ENCODE measurements around the gene SEMA5B.

Gene SEMA5B

DNA sequence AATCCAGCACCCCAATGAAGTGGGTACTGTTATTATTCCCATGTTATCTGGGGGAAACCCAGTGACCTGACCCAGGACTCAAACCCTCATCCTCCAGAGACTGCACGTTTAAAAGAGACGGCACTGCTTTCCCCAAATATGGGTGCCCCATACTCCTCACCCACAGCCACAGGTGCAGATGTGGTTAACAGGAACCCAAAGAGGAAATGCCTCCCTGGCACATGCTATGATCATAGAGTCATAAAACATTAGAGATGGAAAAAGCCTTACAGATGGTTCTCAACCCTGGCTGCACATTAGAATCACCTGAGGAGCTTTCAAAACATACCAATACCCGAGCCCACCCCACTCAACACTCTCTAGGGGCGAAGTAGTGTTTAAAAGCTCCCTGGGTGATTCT is 111.5 kb downstream of the SEMA5B start:
- Histone ChIP-seq H3K27ac (replicated peaks) (no peak overlapping the region), H3K4me3 (replicated peaks; ENCODE audit: insufficient read depth, low read length) (no peak overlapping the region), H3K27me3 (ENCODE audit: insufficient read depth, poor library complexity, severe bottlenecking) (no peaks in the 10 kb centered on the region)
- TF ChIP-seq SPI1 (IDR thresholded peaks at IDR 0.05; ENCODE audit: borderline replicate concordance, low read depth) = 0 out of 2 replicates have a peak, but pooled peaks have one; percentile 8
- TF ChIP-seq GABPA (IDR thresholded peaks at IDR 0.05; ENCODE audit: low read depth) = no peak
- TF ChIP-seq, protein P1, sequence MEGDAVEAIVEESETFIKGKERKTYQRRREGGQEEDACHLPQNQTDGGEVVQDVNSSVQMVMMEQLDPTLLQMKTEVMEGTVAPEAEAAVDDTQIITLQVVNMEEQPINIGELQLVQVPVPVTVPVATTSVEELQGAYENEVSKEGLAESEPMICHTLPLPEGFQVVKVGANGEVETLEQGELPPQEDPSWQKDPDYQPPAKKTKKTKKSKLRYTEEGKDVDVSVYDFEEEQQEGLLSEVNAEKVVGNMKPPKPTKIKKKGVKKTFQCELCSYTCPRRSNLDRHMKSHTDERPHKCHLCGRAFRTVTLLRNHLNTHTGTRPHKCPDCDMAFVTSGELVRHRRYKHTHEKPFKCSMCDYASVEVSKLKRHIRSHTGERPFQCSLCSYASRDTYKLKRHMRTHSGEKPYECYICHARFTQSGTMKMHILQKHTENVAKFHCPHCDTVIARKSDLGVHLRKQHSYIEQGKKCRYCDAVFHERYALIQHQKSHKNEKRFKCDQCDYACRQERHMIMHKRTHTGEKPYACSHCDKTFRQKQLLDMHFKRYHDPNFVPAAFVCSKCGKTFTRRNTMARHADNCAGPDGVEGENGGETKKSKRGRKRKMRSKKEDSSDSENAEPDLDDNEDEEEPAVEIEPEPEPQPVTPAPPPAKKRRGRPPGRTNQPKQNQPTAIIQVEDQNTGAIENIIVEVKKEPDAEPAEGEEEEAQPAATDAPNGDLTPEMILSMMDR (IDR thresholded peaks at IDR 0.05; ENCODE audit: insufficient read depth, low read length) = no peak
- TF ChIP-seq, protein P2, sequence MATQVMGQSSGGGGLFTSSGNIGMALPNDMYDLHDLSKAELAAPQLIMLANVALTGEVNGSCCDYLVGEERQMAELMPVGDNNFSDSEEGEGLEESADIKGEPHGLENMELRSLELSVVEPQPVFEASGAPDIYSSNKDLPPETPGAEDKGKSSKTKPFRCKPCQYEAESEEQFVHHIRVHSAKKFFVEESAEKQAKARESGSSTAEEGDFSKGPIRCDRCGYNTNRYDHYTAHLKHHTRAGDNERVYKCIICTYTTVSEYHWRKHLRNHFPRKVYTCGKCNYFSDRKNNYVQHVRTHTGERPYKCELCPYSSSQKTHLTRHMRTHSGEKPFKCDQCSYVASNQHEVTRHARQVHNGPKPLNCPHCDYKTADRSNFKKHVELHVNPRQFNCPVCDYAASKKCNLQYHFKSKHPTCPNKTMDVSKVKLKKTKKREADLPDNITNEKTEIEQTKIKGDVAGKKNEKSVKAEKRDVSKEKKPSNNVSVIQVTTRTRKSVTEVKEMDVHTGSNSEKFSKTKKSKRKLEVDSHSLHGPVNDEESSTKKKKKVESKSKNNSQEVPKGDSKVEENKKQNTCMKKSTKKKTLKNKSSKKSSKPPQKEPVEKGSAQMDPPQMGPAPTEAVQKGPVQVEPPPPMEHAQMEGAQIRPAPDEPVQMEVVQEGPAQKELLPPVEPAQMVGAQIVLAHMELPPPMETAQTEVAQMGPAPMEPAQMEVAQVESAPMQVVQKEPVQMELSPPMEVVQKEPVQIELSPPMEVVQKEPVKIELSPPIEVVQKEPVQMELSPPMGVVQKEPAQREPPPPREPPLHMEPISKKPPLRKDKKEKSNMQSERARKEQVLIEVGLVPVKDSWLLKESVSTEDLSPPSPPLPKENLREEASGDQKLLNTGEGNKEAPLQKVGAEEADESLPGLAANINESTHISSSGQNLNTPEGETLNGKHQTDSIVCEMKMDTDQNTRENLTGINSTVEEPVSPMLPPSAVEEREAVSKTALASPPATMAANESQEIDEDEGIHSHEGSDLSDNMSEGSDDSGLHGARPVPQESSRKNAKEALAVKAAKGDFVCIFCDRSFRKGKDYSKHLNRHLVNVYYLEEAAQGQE (IDR thresholded peaks at IDR 0.05; ENCODE audit: insufficient replicate concordance, low read depth) = no peak
- TF ChIP-seq POLR2AphosphoS5 (IDR thresholded peaks at IDR 0.05; ENCODE audit: low read depth) = no peak
- DNase-seq (ENCODE audit: low read depth in 1 of 2, low spot score in 1 of 2) = no peak

DNA sequence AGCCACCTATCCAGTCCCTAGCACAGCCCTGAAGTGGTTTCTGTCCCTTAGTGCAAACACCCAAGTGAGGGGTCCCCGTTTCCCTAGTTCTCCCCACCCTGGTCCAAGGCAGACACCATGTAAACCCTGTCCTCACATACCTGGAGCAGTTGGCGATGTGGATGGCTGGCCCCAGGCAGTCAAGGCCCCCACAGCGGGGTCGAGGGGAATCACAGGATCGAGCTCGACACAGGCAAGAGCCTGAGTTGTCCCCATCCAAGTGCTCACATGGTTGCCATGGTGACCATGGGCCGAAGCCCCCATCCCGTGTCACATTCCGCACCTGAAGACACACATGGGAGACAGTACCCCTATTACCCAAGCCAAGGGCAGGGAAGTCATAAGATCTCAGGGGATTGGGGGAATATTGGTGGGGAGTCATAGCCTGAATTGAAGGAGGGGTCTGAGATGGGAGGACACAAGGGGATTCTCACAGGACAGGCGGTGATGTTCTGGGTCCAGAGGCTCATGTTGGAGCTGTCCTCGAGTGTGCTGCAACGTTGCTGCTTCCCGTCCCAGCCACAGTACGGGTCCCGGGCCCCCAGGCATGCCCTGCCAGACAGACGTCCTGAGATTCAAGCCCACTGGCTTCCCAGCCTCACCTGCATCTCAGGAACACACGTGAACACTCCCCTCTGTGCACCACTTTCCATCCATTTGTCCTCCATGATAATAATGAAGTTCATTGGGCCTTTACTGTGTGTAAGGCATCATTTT is 112.1 kb downstream of the SEMA5B start:
- Histone ChIP-seq H3K27ac (replicated peaks) (no peak overlapping the region), H3K27me3 (ENCODE audit: insufficient read depth, poor library complexity, severe bottlenecking) (no peaks in the 10 kb centered on the region), H3K4me3 (replicated peaks; ENCODE audit: insufficient read depth, low read length) (no peak overlapping the region)
- DNase-seq (ENCODE audit: low read depth in 1 of 2, low spot score in 1 of 2) = no peak
- TF ChIP-seq GABPA (IDR thresholded peaks at IDR 0.05; ENCODE audit: low read depth) (no peak), POLR2AphosphoS5 (IDR thresholded peaks at IDR 0.05; ENCODE audit: low read depth) (no peak), SPI1 (IDR thresholded peaks at IDR 0.05; ENCODE audit: borderline replicate concordance, low read depth) (no peak)
- TF ChIP-seq, protein P2 (IDR thresholded peaks at IDR 0.05; ENCODE audit: insufficient replicate concordance, low read depth) = no peak
- TF ChIP-seq, protein P1 (IDR thresholded peaks at IDR 0.05; ENCODE audit: insufficient read depth, low read length) = no peak

DNA sequence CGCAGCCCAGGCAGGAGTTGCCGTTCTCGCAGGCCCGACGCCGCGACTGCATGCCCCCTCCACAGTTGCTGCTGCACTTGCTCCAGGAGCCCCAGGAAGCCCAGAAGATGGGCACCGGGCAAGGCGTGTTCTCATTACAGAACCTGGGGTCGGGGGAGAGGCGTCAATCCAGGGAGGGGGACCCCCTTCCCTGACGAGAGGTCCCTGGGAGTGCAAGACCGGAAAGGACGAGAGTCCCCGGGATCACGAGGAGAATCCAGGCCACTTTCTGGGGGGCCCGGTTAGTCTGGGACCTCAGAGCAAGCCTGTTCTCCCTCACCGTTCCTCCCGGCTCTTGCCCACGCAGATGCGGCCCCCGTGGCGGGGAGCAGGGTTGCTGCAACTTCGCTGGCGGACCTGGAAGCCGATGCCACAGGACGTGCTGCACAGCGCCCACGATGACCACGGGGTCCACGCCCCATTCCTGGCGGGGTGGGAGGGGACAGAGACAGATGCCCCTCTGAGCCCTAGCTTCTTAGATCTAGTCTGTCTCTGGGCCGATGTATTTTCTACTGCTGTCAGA is 113.9 kb downstream of the SEMA5B start:
- no peak overlapping the region for H3K4me3 ChIP-seq (replicated peaks; ENCODE audit: insufficient read depth, low read length)
- no peaks in the 10 kb centered on the region for H3K27me3 ChIP-seq (ENCODE audit: insufficient read depth, poor library complexity, severe bottlenecking)
- no peak overlapping the region for H3K27ac ChIP-seq (replicated peaks)
- TF ChIP-seq SPI1 (IDR thresholded peaks at IDR 0.05; ENCODE audit: borderline replicate concordance, low read depth) (no peak), POLR2AphosphoS5 (IDR thresholded peaks at IDR 0.05; ENCODE audit: low read depth) (no peak), GABPA (IDR thresholded peaks at IDR 0.05; ENCODE audit: low read depth) (no peak)
- TF ChIP-seq, protein P2 (IDR thresholded peaks at IDR 0.05; ENCODE audit: insufficient replicate concordance, low read depth) = no peak
- TF ChIP-seq, protein P1 (IDR thresholded peaks at IDR 0.05; ENCODE audit: insufficient read depth, low read length) = no peak
- DNase-seq (ENCODE audit: low read depth in 1 of 2, low spot score in 1 of 2) = no peak

All from HL-60 (cell line).